ELR (cell line): ENCODE measurements around the gene TFG.
"Not testable (repeated sequence)": the region's sequence is repeated elsewhere in the genome, so short reads cannot be mapped to it uniquely, and the experiment has no call there.

Experiments
- DNase-seq: peaks from one replicate; pipeline ENCODE4 v3.0.0-alpha.2; 2015; ENCODE audit warnings: low read depth

The TFG gene

DNA sequence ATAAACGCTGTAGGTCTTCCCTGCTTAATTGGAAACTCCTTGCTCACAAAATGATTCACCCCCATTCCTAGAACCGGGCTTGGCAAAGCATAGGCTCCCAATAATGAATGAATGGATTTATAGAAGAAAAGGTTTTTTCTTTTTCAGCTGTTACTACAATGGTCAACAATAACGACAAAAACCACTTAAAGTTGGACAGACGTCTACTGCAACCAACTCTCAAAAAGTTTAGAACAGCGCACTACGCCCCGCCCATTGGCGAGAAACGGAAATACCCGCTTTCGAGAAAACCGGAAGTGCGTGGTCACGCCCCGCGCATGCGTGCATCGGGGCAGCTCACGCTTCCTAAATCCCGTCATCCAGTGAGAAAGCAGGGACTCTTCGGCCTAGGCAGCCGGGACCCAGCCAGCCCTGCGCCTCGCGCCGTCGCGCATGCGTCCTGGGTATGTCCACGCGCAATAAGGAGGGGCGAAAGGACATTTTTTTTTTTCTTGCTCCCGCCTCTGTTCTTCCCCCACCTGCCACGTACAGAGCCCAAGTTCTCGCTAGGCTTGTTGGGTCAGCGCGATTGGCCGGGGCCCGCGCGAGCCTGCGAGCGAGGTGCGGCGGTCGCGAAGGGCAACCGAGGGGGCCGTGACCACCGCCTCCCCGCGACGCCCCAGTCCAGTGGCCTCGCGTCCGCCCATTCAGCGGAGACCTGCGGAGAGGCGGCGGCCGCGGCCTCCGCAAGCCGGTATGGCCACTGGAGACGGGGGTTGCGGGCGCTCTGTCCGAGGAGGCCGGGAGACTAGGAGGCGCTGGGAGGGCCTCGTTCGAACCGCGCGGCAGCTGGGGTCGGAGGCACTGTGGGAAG lies at the start of gene TFG:
TFG (plus strand) TSS at position 506 of the 853 bp plus-strand sequence. CDS start 4,192 bp downstream, outside the sequence.
- DNase-seq = peak; percentile 98

DNA sequence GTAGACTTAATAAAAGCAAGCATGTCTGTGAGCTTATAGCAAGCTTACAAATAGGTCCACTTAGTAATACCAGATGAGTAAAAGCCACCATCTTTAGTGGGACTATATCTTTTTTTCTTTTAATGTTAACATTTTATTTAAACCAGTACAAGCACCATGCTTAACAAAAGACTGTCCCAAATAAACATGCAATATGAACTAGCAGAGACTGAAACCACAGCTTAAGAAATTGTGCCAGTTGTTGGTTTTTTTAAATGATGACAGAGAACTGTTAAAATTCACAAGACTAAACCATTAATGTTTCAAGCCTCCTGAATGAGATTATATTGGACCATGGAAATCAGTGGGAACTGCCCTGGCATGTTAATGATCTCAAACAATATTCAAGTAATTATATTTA lies 48.0 kb upstream of the TFG start:
- DNase-seq = not testable (repeated sequence)

DNA sequence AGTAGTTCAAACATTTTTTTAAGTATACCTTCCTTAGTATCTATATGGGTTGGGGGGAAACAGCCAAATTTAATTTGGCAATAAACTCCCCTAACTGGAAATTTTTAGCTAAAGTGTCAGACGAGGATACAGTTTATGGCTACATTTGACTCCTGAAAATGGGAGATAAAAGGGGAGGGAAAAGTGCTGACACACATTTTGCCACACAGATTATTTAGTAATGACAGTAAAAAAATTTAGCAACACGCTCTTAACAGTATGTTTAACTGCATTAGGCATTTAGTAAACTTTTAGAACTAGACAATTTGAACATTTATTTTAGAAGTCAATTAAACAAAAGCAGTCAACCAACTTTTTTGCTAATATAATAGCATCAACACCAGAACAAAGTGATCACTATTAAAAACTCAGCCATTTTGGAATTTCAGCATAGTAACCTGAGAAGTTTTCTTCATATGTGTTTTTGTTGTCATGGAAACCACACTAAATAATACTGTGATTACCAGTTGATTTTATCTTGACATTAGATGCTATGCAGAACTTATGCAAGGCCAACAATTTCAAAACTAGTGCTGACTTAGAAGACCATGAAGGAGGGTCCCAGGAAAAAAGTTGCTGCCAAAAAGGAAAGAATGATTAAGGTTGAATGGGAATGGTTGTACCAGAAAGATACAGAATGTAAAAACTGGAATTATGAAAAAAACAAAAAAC lies 47.0 kb upstream of the TFG start:
- peak; percentile 47 for DNase-seq

DNA sequence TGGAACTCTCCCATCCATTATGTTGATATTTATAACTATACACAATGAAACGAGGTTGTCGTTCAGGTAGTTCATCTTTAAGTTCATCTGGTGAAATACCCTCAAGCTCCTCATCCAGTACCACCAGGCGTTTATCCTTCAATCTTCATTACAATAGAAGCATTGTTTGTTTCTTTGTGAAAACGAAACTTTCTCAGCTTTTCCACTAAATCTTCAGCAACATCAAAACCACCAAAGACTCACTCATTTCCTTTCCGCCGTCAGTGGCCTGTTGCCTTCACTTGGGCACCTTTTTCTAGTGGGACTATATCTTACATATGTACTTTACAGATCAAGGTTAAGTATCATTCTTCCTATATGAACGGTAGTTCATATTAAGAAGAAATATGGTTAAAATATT lies 44.1 kb upstream of the TFG start:
- DNase-seq = peak; percentile 3

DNA sequence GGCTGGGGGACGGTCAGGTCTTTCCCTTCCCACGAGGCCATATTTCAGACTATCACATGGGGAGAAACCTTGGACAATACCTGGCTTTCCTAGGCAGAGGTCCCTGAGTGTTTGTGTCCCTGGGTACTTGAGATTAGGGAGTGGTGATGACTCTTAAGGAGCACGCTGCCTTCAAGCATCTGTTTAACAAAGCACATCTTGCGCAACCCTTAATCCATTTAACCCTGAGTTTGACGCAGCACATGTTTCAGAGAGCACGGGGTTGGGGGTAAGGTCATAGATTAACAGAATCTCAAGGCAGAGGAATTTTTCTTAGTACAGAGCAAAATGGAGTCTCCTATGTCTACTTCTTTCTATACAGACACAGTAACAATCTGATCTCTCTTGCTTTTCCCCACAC lies 42.6 kb upstream of the TFG start:
- not testable (repeated sequence) for DNase-seq

DNA sequence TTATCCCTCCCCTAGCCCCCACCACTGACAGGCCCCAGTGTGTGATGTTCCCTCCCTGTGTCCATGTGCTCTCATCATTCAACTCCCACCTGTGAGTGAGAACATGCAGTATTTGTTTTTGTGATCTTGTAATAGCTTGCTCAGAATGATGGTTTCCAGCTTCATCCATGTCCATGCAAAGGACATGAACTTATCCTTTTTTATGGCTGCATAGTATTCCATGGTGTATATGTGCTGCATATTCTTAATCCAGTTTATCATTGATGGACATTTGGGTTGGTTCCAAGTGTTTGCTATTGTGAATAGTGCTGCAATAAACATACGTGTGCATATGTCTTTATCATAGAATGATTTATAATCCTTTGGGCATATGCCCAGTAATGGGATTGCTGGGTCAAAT lies 42.0 kb upstream of the TFG start:
- DNase-seq = not testable (repeated sequence)

DNA sequence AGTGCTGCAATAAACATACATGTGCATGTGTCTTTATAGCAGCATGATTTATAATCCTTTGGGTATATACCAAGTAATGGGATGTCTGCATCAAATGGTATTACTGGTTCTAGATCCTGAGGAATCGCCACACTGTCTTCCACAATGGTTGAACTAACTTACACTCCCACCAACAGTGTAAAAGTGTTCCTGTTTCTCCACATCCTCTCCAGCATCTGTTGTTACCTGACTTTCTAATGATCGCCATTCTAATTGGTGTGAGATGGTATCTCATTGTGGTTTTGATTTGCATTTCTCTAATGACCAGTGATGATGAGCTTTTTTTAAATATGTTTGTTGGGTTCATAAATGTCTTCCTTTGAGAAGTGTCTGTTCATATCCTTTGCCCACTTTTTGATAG lies 38.3 kb upstream of the TFG start:
- DNase-seq = not testable (repeated sequence)

DNA sequence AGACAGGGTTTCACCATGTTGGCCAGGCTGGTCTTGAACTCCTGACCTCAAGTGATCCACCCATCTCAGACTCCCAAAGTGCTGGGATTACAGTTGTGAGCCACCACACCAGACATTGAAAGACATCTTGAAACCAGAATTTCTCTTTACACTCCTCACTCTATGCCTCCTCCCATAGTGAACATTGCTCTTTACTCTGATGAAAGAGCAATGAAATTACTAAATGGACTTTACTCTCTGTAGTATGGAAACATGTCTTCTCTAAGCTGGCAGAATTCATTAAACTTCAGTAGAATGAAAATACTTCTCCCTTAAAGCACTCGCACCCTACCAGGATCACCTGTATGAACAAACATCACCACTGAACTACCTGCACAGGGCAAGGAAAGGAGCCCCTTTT lies 27.8 kb upstream of the TFG start:
- no peak for DNase-seq

DNA sequence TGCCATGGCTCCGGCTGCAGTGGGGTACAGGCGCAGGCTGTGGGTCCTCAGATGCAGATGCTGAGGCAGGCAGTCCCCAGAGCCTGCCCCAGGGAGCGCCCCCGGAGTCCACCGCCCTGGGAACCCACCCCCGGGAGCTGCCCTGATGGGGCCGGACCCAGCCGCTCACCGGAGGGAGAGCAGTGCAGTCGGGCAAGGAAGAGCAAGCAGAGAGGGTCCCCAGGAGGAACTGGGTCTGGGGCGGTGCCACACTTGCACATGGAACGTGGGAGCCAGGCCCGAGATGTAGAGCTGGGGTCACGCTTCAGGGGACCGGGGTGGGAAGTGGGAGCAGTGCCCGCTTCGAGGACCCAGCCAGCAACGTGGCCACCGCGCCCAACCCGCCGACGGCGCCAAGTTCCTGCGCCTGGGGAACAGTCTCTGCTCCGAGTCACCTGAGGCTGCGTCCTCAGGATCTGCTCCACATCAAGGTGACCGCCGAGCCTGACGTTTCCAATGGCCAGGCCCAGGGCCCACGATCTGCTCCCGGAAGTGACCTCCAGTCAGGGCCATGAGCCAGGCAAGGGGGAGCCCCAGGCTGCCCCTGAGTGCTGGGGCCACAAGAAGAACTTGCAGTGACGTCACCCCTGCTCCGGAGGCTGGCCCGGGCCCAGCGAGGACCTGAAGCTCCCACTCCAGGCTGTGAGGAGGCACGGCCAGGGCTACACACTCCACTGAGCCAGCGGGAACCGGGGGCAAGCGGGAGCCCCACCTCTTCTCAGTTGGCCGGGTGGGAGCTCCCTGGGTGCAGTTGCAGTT lies 27.0 kb upstream of the TFG start:
- peak; percentile 36 for DNase-seq

DNA sequence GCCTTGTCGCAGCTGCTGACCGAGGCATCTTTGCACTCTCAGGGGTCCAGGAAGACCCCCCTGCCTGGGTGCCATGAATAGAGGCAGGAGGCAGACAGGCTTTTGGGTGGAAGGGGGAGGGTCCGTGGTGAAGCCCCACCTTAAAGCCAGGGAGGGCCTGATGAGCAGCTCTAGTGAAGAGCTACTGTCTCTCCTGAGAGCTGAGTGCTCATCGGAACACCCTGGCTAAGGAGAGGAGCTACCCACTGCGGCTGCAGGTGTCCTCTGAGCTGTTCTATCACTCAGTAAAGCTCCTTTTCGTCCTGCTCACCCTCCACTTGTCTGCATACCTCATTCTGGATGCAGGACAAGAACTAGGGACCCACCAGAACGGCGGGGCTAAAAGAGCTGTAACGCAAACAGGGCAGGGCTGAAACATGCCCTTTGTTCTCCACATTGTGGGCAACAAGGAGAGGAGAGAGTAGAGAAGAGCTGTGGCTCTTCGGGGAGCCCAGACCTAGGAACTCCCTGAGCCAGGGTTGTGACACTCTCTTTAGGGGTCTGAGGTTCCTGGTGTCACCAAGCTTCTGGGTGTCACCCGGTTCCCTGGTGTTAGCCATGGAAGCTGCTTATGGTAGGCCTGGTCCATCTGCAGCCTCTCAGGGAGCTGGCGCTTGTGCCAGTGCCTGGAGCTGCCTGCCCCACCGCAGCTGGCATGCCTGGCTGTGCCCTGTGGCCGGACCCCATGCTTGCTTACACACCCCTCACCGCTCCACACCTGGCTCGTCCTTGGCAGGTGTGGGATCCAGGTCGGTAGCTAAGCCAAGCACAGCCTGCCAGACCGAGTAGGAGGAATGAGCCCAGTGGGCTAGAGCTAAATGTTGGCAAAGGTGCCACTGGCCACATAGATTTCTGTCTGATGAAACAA lies 26.2 kb upstream of the TFG start:
- no peak for DNase-seq

DNA sequence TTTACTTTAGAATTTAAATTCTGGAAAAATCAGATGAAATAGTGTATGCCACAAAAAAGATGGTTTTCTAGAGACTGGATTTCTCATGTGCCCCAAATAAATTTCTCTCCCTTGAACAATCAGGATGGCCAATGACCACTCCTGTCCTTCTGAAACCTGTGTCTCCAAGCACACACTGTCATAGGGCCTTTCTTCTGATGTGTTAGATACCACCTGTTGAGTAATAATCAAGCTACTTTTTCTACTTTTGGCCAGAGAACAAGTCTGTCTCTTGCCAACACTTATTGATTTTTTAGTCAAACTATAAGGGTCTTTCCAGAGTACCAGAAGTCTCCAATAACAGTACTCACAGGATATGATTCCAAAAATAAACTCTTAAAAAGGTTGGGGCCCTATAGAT lies 16.1 kb upstream of the TFG start:
- DNase-seq = no peak

DNA sequence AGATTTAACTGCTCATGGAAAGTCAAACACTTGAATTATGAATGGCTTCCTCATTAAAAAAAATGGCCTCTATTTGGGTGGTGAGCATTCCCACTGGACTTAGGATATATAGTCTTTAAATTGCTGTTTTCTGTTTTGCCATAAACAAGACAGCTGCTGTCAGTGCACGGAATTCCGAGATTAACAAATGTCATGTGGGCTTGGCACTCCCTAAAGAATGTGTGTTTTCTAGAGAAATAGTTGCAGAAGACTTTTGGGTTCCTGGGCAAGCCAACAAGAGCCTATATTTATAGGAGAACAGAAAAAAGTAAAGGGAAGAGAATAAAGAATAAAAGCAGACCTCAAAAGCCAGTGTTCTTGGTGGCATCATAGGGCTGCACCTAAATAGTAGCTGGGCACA lies 13.6 kb upstream of the TFG start:
- DNase-seq = no peak

DNA sequence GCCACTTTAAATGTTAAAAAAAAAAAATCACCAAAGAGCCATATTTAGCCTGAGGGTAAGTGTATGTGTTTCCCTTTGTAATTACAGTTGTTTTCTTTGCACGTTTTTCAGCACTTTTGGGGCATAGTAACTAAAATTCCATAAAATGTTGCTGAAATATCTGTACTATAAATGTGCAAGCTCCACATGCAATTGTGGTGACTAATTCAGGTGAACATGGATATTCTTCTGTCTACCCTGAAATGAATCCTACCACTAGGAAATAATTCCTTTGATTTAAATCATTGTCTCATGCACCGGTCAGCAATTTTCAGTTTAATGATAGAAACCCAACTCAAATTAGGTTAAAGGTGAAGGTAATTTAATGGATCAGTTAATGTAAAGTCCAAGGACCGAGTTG lies 13.1 kb upstream of the TFG start:
- no peak for DNase-seq

DNA sequence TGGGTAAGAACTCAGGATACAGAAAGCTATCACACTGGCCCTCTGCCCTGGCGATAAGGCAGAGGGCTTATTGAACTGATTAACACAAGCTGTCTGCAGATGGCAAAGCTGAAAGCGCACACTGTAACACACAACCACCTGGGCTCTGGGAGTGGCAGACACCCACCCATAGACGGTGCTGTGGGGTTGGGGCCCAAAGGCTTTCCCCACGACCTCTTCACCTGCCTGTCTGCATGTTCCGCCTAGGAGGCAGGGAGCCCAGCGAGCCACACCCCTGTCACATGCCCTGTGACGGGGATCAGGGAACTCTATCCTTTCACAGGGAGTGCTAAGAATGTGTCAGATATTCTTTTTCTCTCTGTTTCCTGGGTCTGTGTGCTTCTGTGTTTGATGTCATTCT lies 12.1 kb upstream of the TFG start:
- no peak for DNase-seq

DNA sequence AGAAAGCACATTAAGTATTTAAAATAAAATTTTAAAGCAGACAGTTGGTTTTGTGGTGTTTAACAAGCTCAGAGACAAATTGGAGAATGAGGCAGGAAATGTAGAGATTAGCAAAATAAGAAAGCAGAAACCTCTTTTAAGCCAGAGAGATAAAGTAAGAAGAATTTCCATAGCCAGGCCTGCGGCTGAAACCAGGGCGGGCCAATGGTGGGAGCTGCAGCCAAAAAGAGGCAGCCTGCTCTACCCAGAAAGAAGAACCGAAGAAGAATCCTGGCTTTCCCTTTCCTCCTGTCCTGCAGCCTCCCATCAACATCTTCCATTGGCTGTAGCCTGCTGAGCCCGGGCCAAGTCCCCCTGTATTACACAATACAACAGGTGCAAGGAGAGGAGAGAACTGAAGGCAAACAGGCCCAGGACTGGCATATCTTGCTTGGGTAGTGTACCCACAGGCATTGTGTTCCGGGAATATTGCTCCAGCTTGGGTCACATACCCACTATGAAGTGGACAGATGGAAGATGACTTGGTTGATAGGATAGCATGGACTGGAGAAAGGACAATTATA lies 11.5 kb upstream of the TFG start:
- DNase-seq = no peak

DNA sequence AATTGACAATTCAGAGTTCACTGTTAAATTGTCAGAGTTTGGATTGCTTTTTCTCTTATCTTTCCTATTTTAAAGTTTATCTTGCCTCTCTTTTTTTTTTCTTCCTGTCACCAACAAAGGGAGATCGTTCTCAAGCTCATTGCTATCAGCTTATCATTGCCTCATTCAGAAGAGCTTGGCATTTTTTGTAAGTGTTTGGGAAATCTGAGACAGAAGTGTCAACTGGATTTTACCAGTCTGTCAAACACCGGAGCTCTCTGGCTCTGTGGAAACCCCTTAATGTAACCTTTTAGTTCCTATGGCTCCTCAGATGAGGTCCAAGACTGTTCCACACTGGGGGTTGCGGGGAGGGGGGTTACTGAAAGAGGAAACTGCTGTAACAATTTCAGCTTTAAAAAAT lies 10.6 kb upstream of the TFG start:
- DNase-seq = no peak

DNA sequence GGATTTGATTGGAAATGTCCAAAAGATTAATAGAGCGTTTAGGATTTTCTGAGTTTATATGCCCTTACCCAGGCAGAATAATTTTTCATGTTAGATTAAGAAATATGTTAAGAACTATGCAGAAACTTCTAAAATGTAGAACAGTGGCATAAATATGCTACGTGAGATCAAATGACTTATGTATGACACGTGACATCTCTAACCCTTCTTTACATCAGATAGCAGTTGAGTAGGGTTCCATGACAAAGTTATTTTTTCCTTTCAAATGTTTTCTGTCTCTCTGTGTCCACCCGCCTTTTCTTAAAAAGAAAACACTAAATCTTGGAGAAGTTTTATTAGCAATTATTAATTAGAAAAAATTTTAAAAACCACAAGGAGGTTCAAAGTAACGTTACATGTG lies 8.6 kb upstream of the TFG start:
- DNase-seq = no peak

DNA sequence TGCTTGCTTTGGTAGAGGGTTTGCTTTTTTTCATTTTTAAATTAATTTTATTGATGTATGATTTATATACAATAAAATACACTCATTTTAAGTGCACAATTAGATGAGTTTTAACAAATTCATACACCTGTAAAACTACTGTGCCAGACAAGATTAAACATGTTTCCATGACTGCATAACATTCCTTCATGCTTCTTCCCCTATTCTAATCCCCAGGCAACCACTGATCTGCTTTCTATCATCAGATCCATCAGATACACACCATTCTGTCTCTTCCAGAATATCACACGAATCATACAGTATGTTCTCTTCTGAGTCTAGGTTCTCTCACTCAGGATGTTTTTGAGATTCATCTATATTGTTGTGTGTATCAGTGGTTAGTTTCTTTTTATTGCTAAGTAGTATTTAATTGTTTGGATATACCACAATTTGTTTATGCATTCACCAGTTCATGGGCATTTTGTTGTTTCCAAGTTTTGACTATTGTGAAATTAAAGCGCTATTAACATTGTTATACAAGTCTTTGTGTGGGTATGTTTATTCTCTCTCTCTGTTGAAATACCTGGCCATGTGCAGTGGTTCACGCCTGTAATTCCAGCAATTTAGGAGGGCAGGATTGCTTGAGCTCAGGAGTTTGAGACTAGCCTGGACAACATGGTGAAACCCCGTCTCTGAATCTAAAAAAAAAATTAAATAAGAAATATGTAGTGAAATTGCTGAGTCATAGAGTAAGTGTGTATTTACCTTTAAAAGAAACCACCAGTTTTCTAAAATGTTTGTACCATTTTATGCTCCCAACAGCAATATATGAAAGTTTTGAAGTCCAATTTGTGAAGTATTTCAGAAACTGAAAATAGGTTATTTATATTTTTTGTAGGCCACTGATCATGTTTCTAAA lies 7.0 kb upstream of the TFG start:
- no peak for DNase-seq

DNA sequence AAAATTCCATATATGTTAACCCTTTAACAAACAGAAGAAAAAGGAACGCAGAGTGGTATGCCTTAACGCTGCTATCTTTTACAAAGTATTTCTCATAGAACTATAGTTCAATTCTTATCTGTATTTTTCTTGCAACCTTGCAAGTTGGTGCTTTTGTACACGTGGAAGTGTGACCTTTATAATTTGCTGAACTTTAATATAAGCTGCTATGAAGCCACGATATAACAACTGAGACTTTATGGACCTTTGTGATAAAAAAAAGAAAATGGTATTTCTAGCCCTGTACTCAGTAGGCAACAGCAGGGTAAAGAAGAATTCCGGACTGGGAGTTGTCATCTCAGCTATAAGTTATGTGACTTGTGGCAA lies 6.3 kb upstream of the TFG start:
- no peak for DNase-seq

DNA sequence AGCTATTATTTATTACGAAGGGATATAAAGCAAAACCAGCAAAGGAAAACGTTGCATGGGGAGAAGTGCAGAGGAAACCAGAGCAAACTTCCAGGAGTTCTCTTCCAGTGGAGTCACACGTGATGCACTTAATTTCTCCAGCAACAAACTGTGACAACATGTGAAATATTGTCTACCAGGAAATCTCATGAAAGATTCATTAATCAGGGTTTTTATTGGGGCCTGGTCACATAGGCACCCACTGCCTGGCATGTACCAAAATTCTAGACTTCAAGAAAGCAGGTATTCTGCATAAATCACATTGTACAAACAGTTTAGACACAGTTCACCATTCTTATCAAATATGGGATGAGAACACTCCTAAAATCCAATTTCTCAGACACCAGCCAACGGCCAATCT lies 5.4 kb upstream of the TFG start:
- no peak for DNase-seq
